Activated naive CD4-positive, alpha-beta T cell (primary cell): ENCODE measurements around the gene LENG8.
"Not testable (repeated sequence)": the region's sequence is repeated elsewhere in the genome, so short reads cannot be mapped to it uniquely, and the experiment has no call there.

Experiments
- DNase-seq, 4 experiments: peaks; one replicate each; lab custom pipeline; 2025; lab: John Stamatoyannopoulos, UW

The LENG8 gene

DNA sequence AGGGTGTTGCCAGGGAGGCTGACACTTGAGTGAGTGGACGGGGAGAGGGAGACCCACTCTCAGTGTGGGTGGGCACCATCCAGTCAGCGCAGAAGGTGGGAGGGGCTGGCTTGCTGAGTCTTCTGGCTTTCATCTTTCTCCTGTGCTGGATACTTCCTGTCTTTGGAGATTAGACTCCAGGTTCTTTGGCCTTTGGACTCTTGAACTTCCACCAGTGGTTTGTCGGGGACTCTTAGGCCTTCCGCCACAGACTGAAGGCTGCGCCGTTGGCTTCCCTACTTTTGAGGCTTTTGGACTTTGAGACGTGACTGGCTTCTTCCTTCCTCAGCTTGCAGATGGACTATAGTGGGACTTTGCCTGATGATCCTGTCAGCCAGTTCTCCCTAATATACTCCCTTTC is 4.3 kb upstream of the LENG8 start:
- no peak for DNase-seq

GRCh38 chr19:54446349-54446748 is 2.6 kb upstream of the LENG8 start:
- DNase-seq = not testable (repeated sequence)

DNA sequence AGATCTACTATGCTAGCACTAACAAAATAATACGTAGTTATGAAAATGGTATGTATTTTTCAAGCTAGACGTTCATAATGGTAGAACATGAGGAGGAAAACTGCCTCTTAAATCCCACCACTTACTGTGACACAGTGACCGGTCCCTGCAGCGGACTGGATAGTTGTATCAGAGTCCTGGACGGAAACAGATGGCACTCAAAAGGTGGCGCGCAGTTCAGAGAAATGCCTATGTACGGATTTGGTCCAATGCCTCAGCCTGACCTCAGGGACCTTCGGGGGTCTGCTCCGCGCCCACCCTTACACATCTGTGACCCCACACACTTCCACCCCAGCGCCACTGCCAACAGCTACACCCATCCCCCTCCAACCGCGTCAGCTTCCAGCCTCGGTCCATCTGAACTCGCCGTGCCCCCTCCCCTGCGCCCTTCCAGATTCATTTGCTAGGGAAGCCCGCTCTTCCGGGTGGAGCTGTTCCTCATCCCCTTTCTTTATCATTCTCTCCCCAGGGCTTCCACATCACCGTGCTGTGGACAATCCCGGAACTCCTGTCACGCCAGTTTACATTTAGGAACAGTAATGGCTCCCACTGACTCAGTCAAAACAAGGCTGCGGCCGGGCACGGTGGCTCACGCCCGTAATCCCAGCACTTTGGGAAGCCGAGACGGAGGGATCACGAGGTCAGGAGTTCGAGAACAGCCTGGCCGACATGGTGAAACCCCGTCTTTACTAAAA is 792 bp upstream of the LENG8 start:
- peak in 1 of 4 experiments; percentile 23 for DNase-seq

DNA sequence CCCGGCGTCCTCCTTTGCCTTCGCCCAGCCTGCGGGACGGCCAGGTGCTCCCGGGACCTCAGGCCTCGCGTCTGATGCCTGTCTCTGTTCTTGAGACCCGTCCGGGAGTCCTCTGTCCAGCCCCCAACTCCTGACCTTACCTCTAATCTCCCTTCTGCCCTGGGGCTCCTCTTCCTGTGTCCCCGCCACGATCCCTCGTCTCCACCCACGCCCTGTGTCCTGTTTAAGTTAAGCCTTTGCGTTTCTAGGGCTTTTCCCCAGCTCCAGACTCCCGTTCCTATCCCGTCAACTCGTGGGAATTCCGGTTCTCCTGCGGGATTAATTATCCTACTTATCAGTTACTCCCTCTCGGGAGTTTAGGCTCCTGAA is 686 bp downstream of the LENG8 start:
- no peak for DNase-seq

DNA sequence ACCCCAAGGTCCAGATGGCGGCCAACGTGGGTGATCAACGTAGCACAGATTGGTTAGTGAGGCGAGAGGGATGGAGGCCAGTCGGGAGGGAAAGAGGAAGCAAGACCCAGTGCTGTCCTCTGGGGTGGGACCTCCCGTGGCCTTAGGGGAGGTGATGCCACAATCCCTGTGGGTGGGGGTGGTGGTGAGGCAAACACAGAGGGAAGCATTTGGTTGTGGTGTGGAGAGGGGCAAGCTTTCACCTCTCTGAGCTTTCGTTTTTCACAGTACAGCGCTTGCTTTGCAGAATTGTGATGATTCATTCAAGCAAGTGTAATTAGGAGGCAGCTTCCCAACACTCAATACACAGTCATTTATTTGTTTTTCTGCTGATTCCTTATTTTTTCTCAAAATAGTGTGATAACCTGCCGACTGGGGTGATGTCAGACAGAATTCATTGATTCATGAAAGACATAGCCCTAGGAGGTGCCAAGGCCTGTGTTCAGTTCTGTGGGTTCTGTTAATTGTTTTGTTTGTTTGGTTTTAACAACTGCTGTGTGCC is 2.4 kb downstream of the LENG8 start:
- no peak for DNase-seq

- DNase-seq = no peak
These were observed 3.0 kb downstream of the LENG8 start for GRCh38 chr19:54451997-54452396.

- no peak for DNase-seq
These were observed 3.6 kb downstream of the LENG8 start for GRCh38 chr19:54452626-54453025.

- no peak for DNase-seq
These were observed 5.2 kb downstream of the LENG8 start for GRCh38 chr19:54453921-54454780.

DNA sequence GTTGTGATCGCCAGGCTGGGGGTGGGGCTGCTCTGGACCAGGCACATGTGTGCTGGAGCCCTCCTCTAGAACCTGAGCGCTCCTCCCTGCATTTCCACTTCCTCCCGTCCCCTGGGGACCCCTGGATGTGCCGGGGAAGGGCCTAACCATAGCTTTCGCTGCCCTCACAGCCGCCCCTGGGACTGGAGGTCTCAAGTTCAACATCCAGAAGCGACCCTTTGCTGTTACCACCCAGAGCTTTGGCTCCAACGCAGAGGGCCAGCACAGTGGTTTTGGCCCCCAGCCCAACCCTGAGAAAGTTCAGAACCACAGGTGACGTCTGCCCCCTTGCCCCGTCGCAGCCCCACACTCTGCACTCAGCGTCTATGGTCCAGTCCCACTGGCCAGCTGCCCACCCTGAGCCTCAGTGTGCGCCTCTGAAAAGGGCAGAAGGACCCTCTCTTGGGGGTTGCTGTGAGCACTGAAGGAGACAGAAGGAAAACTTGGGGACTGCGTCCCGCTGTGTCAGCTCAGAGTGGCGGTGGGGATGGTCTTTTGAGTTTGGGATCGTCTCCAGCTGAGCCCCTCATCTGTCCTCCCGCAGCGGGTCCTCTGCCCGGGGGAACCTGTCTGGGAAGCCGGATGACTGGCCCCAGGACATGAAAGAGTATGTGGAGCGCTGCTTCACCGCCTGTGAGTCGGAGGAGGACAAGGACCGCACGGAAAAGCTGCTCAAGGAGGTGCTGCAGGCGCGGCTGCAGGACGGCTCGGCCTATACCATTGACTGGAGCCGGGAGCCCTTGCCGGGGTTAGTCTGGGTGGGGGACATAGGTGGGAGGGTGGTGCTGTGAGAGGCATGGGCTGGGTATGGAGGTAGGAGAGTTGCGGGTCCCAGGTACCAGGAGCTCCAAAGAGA is 6.0 kb downstream of the LENG8 start:
- no peak for DNase-seq

DNA sequence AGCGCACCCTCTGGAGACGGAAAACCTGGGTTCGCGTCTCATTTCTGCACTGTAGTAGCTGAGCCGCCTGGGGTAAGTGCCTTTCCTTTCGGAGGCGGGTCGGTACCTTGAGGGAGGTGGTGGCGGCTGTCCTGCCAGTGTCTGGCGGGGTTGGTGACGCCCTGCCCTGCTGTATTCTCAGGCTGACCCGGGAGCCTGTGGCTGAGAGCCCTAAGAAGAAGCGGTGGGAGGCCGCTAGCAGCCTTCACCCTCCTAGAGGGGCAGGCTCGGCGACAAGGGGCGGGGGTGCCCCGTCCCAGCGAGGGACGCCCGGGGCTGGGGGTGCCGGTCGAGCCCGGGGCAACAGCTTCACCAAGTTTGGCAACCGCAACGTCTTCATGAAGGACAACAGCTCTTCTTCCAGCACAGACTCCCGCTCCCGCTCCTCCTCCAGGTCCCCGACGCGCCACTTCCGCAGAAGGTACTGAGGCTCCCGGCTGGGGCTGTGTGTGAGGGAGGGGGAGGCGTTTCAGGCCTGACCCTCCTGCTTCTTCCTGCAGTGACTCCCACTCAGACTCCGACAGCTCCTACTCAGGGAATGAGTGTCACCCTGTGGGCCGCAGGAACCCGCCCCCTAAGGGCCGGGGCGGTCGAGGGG is 6.9 kb downstream of the LENG8 start:
- DNase-seq = no peak

DNA sequence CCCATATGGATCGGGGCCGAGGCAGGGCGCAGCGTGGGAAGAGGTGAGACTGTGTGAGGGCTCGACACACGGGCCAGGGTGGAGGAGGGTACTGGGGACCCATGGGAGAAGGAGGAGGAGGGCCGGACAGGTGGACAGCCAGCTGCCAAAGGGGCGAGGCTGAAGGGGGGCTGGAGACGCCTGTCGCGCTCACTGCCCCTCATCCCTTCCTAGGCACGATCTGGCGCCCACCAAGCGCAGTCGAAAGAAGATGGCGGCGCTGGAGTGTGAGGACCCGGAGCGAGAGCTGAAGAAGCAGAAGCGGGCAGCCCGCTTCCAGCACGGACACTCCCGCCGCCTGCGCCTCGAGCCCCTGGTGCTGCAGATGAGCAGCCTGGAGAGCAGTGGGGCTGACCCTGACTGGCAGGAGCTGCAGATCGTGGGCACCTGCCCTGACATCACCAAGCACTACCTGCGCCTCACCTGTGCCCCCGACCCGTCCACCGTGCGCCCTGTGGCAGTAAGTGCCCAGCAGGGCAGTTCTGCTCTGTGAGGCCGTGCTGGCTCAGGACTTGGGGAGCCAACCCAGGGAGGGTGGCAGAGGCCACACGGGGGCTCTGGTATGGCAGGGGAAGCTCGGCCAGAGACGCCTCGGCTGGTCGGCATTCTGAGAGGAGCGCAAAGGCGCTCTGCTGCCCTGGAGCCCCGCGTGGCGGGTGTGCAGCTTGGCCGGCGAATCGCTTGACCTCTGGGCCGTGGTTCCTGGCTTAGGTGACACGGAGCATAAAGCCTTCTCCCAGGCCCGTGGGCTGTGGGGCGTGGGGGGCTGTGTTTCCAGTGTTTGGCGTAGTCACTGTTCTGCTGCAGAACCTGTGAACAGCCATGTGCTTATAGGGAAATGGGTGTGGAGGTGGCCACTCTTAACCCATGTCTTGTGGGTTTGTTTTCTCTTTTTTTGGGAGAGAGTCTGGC is 7.7 kb downstream of the LENG8 start:
- DNase-seq = no peak

DNA sequence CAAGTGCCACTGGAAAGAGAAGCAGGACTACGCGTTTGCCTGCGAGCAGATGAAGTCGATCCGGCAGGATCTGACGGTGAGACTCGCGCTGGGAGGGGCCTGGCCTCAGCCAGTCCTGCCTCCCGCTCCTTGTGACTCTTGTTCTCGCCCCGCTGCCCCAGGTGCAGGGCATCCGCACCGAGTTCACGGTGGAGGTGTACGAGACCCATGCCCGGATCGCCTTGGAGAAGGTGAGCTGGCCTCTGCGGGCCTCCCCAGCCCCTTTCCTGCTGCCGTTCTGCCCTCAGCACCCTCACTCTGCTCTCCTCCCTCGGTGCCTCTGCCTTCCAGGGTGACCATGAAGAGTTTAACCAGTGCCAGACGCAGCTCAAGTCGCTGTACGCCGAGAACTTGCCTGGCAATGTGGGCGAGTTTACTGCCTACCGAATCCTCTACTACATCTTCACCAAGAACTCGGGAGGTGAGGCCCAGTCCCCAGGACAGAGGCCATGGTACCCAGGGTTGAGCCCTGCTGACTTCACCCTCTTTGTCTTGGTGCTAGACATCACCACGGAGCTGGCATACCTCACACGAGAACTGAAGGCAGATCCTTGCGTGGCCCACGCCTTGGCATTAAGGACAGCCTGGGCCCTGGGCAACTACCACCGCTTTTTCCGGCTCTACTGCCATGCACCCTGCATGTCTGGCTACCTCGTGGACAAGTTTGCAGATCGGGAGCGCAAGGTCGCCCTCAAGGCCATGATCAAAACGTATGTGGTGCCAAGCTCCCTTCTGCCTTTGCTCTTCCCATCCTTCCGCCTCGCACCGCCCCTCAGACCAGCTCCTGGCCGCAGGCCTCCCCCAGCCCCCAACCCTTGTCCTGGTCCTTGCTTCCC is 9.0 kb downstream of the LENG8 start:
- DNase-seq = no peak

- no peak for DNase-seq
These were observed 9.8 kb downstream of the LENG8 start for GRCh38 chr19:54458648-54459281.

- DNase-seq = no peak
These were observed 10.6 kb downstream of the LENG8 start for GRCh38 chr19:54459282-54460229.

- no peak for DNase-seq
These were observed 11.4 kb downstream of the LENG8 start for GRCh38 chr19:54460230-54461005.

DNA sequence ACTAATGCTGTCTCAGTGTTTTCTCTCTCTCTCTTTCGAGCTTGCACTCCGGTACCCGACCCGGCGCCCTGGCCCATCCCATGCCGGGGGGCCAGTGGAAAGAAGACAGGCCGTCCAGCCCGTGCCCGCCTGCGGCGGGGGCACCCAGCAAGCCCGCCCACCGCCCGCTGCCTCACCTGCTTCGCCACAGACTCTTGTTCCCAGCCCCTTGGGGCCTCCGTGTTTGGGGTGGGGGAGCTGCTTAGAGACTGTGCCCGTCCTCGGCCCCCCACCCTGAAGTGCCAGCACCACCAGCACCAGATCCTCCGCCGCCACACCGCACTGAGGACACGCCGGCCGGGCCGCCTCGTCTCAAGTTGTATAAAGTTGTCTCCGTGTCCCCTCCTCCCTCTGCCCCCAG is 12.2 kb downstream of the LENG8 start:
- no peak for DNase-seq

DNA sequence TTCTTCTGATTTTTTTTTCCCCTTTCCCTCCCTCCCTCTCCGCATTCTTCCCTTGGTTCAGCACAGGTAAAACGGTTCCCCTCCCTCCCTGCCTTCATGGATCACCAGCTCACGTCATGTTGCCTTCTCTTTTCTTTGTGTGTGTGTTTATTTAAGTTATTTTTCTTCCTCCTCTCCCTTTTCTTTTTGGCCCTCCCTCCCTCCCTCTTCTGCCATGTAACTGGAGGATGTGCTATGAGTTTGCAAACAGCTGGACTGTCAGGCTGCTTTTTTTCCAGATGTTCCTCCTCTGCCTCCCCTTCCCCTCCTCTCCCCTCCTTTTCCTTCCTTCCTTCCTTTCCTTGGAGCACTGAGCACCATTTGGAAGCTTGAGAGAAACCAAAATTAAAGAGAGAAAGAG is 12.6 kb downstream of the LENG8 start:
- no peak for DNase-seq
